Dendritic cell treated with granulocyte-macrophage colony-stimulating factor and Interleukin-4, amounts not matched to agents 40 ng/mL and 50 ng/mL, for 4 days (primary cell): Measurements from ENCODE around the gene SUPT3H.

Experiments used
- H3K27ac Mint-ChIP-seq: one replicate; pipeline ENCODE4 v1.8.0; 2022; ENCODE audit warnings: mild to moderate bottlenecking, mixed read lengths
- H3K27me3 Mint-ChIP-seq: one replicate; pipeline ENCODE4 v1.8.0; 2022; ENCODE audit warnings: mild to moderate bottlenecking, mixed read lengths
- H3K36me3 Mint-ChIP-seq: one replicate; pipeline ENCODE4 v1.8.0; 2022; ENCODE audit warnings: low read depth, mixed read lengths
- H3K4me1 Mint-ChIP-seq: one replicate; pipeline ENCODE4 v1.8.0; 2022; ENCODE audit warnings: low read depth, mixed read lengths
- H3K4me3 Mint-ChIP-seq: one replicate; pipeline ENCODE4 v1.8.0; 2022; ENCODE audit warnings: mild to moderate bottlenecking, moderate library complexity, mixed read lengths
- H3K9me3 Mint-ChIP-seq: one replicate; pipeline ENCODE4 v1.8.0; 2022; ENCODE audit warnings: mixed read lengths
- intact Hi-C: fragments of 100-400 bp; cut with micrococcal nuclease; formaldehyde crosslinking; loops from one replicate; pipeline ENCODE4 v1.15.0; 2022

SUPT3H gene

GRCh38 chr6:44935693-44936300, 441.9 kb downstream of the SUPT3H start:
- Mint-ChIP-seq H3K27ac (no peak overlapping the region), H3K4me3 (no peak overlapping the region), H3K9me3 (peaks cover 9% of the 10 kb centered on the region), H3K27me3 (no peaks in the 10 kb centered on the region), H3K4me1 (no peaks in the 10 kb centered on the region), H3K36me3 (peaks cover 2% of the 10 kb centered on the region)
- intact Hi-C loops: no loop called here

- intact Hi-C loops: no loop called here
- H3K27me3 Mint-ChIP-seq: no peaks in the 10 kb centered on the region
- H3K9me3 Mint-ChIP-seq: no peaks in the 10 kb centered on the region
- no peak overlapping the region for H3K27ac Mint-ChIP-seq
- H3K36me3 Mint-ChIP-seq: no peaks in the 10 kb centered on the region
- no peak overlapping the region for H3K4me3 Mint-ChIP-seq
- no peaks in the 10 kb centered on the region for H3K4me1 Mint-ChIP-seq
Observed at GRCh38 chr6:44933108-44933507, 444.6 kb downstream of the SUPT3H start.

GRCh38 chr6:44932651-44933091, 445.1 kb downstream of the SUPT3H start:
- H3K9me3 Mint-ChIP-seq: no peaks in the 10 kb centered on the region
- H3K27me3 Mint-ChIP-seq: no peaks in the 10 kb centered on the region
- no peaks in the 10 kb centered on the region for H3K4me1 Mint-ChIP-seq
- no peak overlapping the region for H3K4me3 Mint-ChIP-seq
- H3K36me3 Mint-ChIP-seq: no peaks in the 10 kb centered on the region
- H3K27ac Mint-ChIP-seq: no peak overlapping the region
- intact Hi-C loops: no loop called here

GRCh38 chr6:44931385-44931784, 446.3 kb downstream of the SUPT3H start:
- Mint-ChIP-seq H3K4me3 (no peak overlapping the region), H3K9me3 (no peaks in the 10 kb centered on the region), H3K4me1 (no peaks in the 10 kb centered on the region), H3K27me3 (no peaks in the 10 kb centered on the region), H3K36me3 (no peaks in the 10 kb centered on the region), H3K27ac (no peak overlapping the region)
- intact Hi-C loops: no loop called here

- Mint-ChIP-seq H3K27ac (no peak overlapping the region), H3K4me1 (no peaks in the 10 kb centered on the region), H3K9me3 (no peaks in the 10 kb centered on the region), H3K27me3 (no peaks in the 10 kb centered on the region), H3K36me3 (no peaks in the 10 kb centered on the region), H3K4me3 (no peak overlapping the region)
- intact Hi-C loops: no loop called here
Observed at GRCh38 chr6:44926556-44926955, 451.2 kb downstream of the SUPT3H start.

- Mint-ChIP-seq H3K27me3 (no peaks in the 10 kb centered on the region), H3K36me3 (no peaks in the 10 kb centered on the region), H3K4me1 (peaks cover 8% of the 10 kb centered on the region), H3K9me3 (no peaks in the 10 kb centered on the region), H3K27ac (no peak overlapping the region), H3K4me3 (no peak overlapping the region)
- intact Hi-C loops: no loop called here
Observed at GRCh38 chr6:44925100-44925739, 452.5 kb downstream of the SUPT3H start.

GRCh38 chr6:44923444-44923843, 454.3 kb downstream of the SUPT3H start:
- H3K4me1 Mint-ChIP-seq: peaks cover 9% of the 10 kb centered on the region
- H3K36me3 Mint-ChIP-seq: no peaks in the 10 kb centered on the region
- H3K4me3 Mint-ChIP-seq: no peak overlapping the region
- no peak overlapping the region for H3K27ac Mint-ChIP-seq
- H3K27me3 Mint-ChIP-seq: no peaks in the 10 kb centered on the region
- intact Hi-C loops: no loop called here
- H3K9me3 Mint-ChIP-seq: no peaks in the 10 kb centered on the region

GRCh38 chr6:44921798-44922197, 455.9 kb downstream of the SUPT3H start:
- no peak overlapping the region for H3K27ac Mint-ChIP-seq
- H3K36me3 Mint-ChIP-seq: no peaks in the 10 kb centered on the region
- intact Hi-C loops: no loop called here
- no peak overlapping the region for H3K4me3 Mint-ChIP-seq
- peaks cover 9% of the 10 kb centered on the region for H3K4me1 Mint-ChIP-seq
- no peaks in the 10 kb centered on the region for H3K9me3 Mint-ChIP-seq
- H3K27me3 Mint-ChIP-seq: no peaks in the 10 kb centered on the region

GRCh38 chr6:44920952-44921491, 456.7 kb downstream of the SUPT3H start:
- Mint-ChIP-seq H3K4me1 (peaks cover 9% of the 10 kb centered on the region), H3K36me3 (no peaks in the 10 kb centered on the region), H3K4me3 (no peak overlapping the region), H3K27ac (no peak overlapping the region), H3K9me3 (no peaks in the 10 kb centered on the region), H3K27me3 (no peaks in the 10 kb centered on the region)
- intact Hi-C loops: no loop called here

- no peak overlapping the region for H3K4me3 Mint-ChIP-seq
Observed at GRCh38 chr6:44918671-44919296, 458.9 kb downstream of the SUPT3H start.

GRCh38 chr6:44917430-44917829, 460.3 kb downstream of the SUPT3H start:
- Mint-ChIP-seq H3K4me1 (peaks cover 9% of the 10 kb centered on the region), H3K27me3 (no peaks in the 10 kb centered on the region), H3K4me3 (no peak overlapping the region), H3K27ac (no peak overlapping the region), H3K9me3 (no peaks in the 10 kb centered on the region), H3K36me3 (no peaks in the 10 kb centered on the region)
- intact Hi-C loops: no loop called here

More at GRCh38 chr6:44918671-44919296, 458.9 kb downstream of the SUPT3H start:
- H3K27ac Mint-ChIP-seq: no peak overlapping the region
- intact Hi-C loops: no loop called here
- H3K27me3 Mint-ChIP-seq: no peaks in the 10 kb centered on the region
- no peaks in the 10 kb centered on the region for H3K36me3 Mint-ChIP-seq
- H3K4me1 Mint-ChIP-seq: peaks cover 9% of the 10 kb centered on the region
- no peaks in the 10 kb centered on the region for H3K9me3 Mint-ChIP-seq

- H3K27me3 Mint-ChIP-seq: no peaks in the 10 kb centered on the region
- H3K9me3 Mint-ChIP-seq: no peaks in the 10 kb centered on the region
- no peaks in the 10 kb centered on the region for H3K4me1 Mint-ChIP-seq
- no peaks in the 10 kb centered on the region for H3K36me3 Mint-ChIP-seq
- intact Hi-C loops: no loop called here
- no peak overlapping the region for H3K27ac Mint-ChIP-seq
- no peak overlapping the region for H3K4me3 Mint-ChIP-seq
Observed at GRCh38 chr6:44915111-44915510, 462.6 kb downstream of the SUPT3H start.

GRCh38 chr6:44914141-44914540, 463.6 kb downstream of the SUPT3H start:
- Mint-ChIP-seq H3K27ac (no peak overlapping the region), H3K27me3 (no peaks in the 10 kb centered on the region), H3K9me3 (no peaks in the 10 kb centered on the region), H3K4me3 (no peak overlapping the region), H3K4me1 (no peaks in the 10 kb centered on the region), H3K36me3 (no peaks in the 10 kb centered on the region)
- intact Hi-C loops: no loop called here

- H3K27ac Mint-ChIP-seq: no peak overlapping the region
- no peaks in the 10 kb centered on the region for H3K9me3 Mint-ChIP-seq
Observed at GRCh38 chr6:44906761-44907160, 471.0 kb downstream of the SUPT3H start.

More at GRCh38 chr6:44906761-44907160, 471.0 kb downstream of the SUPT3H start:
- Mint-ChIP-seq H3K27me3 (no peaks in the 10 kb centered on the region), H3K4me3 (no peak overlapping the region), H3K4me1 (no peaks in the 10 kb centered on the region), H3K36me3 (no peaks in the 10 kb centered on the region)
- intact Hi-C loops: no loop called here
